Suprapubic skin (tissue), 4 donors: ENCODE results near the gene MDFIC. TPM values are rescaled to one million over a fixed set of nuclear protein-coding genes. Genes with fewer than 3 reads are reported as not detected.

Experiments
- DNase-seq, 2 donors: peaks; one replicate each; pipeline ENCODE4 v3.0.0-alpha.2; 2019; ENCODE audit warnings: low spot score in 2 of 2
- H3K27ac ChIP-seq: fragments of 200-600 bp; sonication (generic); one replicate; pipeline ENCODE4 v1.5.1; 2019
- H3K27me3 ChIP-seq: fragments of 200-600 bp; sonication (generic); one replicate; pipeline ENCODE4 v1.5.1; 2019
- H3K36me3 ChIP-seq: fragments of 200-600 bp; sonication (generic); one replicate; pipeline ENCODE4 v1.5.1; 2019
- H3K4me1 ChIP-seq: fragments of 200-600 bp; sonication (generic); one replicate; pipeline ENCODE4 v1.5.1; 2019
- H3K4me3 ChIP-seq: fragments of 200-600 bp; sonication (generic); one replicate; pipeline ENCODE4 v1.5.1; 2019; ENCODE audit warnings: mild to moderate bottlenecking
- H3K9me3 ChIP-seq: fragments of 200-600 bp; sonication (generic); one replicate; pipeline ENCODE4 v1.5.1; 2019
- CTCF ChIP-seq, 2 donors: fragments of 200-600 bp in 1 of 2; fragments of 450-650 bp in 1 of 2; sonication (generic) in 1 of 2; IDR thresholded peaks; one replicate each; pipeline ENCODE4 v1.5.1; 2016 to 2019; ENCODE audit warnings: antibody characterized with exemption in 2 of 2, mild to moderate bottlenecking in 1 of 2, moderate library complexity in 1 of 2
- EP300 ChIP-seq: sonication (generic); formaldehyde crosslinking; IDR thresholded peaks from one replicate; pipeline ENCODE4 v1.6.1; 2017; ENCODE audit warnings: antibody characterized with exemption
- POLR2A ChIP-seq, 2 donors: fragments of 450-650 bp; IDR thresholded peaks; one replicate each; pipeline ENCODE4 v1.6.1; 2017; ENCODE audit warnings: antibody characterized with exemption in 2 of 2, mild to moderate bottlenecking in 2 of 2, moderate library complexity in 2 of 2
- POLR2AphosphoS5 ChIP-seq, 3 donors: sonication (generic); formaldehyde crosslinking; IDR thresholded peaks; one replicate each; pipeline ENCODE4 v1.6.1; 2017; ENCODE audit warnings: antibody characterized with exemption in 3 of 3
- WGBS: methylation state at CpG from one replicate; pipeline ENCODE4 v1.1.5; 2018; 5-methylcytosine and 5-hydroxymethylcytosine counted together
- total RNA-seq, 4 donors: library from RNA; depleted of rRNA; stranded (reverse); fragments of >200 nt; gene quantifications; one replicate each; pipeline ENCODE4 v1.1.0, GENCODE V29; 2016

MDFIC gene
- total RNA-seq, 4 donors from 2014 or later, result 15.7 to 37.8 (median 28.1) TPM

GRCh38 chr7:114937446-114937845, 15.6 kb downstream of the MDFIC start:
- H3K4me1 ChIP-seq, result peaks cover 10% of the 10 kb centered on the region
- 65% methylated on average over 1 of the region's 1 CpG for WGBS

GRCh38 chr7:114938785-114939184, 16.9 kb downstream of the MDFIC start:
- TF ChIP-seq EP300 (no peak), CTCF (IDR thresholded peaks at IDR 0.05) (no peak), POLR2A (IDR thresholded peaks at IDR 0.05) (no peak), POLR2AphosphoS5 (IDR thresholded peaks at IDR 0.05) (no peak)
- no peak for DNase-seq
- H3K27ac ChIP-seq, result no peak overlapping the region
- no peaks in the 10 kb centered on the region for H3K9me3 ChIP-seq
- H3K4me1 ChIP-seq, result peaks cover 5% of the 10 kb centered on the region
- H3K36me3 ChIP-seq, result no peaks in the 10 kb centered on the region
- no peaks in the 10 kb centered on the region for H3K27me3 ChIP-seq
- no peak overlapping the region for H3K4me3 ChIP-seq

More at GRCh38 chr7:114937446-114937845, 15.6 kb downstream of the MDFIC start:
- no peak for TF ChIP-seq CTCF (IDR thresholded peaks at IDR 0.05)
- TF ChIP-seq POLR2AphosphoS5 (IDR thresholded peaks at IDR 0.05), result no peak
- TF ChIP-seq POLR2A (IDR thresholded peaks at IDR 0.05), result no peak
- no peak for TF ChIP-seq EP300
- H3K4me3 ChIP-seq, result no peak overlapping the region
- no peak for DNase-seq
- no peaks in the 10 kb centered on the region for H3K9me3 ChIP-seq
- no peaks in the 10 kb centered on the region for H3K27me3 ChIP-seq
- H3K36me3 ChIP-seq, result no peaks in the 10 kb centered on the region
- no peak overlapping the region for H3K27ac ChIP-seq

GRCh38 chr7:114939484-114940097, 17.7 kb downstream of the MDFIC start:
- Histone ChIP-seq H3K36me3 (no peaks in the 10 kb centered on the region), H3K4me3 (no peak overlapping the region), H3K27me3 (no peaks in the 10 kb centered on the region), H3K4me1 (peaks cover 9% of the 10 kb centered on the region), H3K27ac (no peak overlapping the region), H3K9me3 (no peaks in the 10 kb centered on the region)
- DNase-seq, result no peak
- WGBS, result 75% methylated on average over 3 of the region's 3 CpGs
- TF ChIP-seq POLR2AphosphoS5 (IDR thresholded peaks at IDR 0.05) (no peak), CTCF (IDR thresholded peaks at IDR 0.05) (no peak), EP300 (no peak), POLR2A (IDR thresholded peaks at IDR 0.05) (no peak)

GRCh38 chr7:114940220-114940619, 18.3 kb downstream of the MDFIC start:
- no peak overlapping the region for H3K4me3 ChIP-seq
- DNase-seq, result no peak
- H3K4me1 ChIP-seq, result peaks cover 9% of the 10 kb centered on the region
- 66% methylated on average over 3 of the region's 3 CpGs for WGBS
- no peak overlapping the region for H3K27ac ChIP-seq
- TF ChIP-seq CTCF (IDR thresholded peaks at IDR 0.05), result no peak
- no peak for TF ChIP-seq POLR2A (IDR thresholded peaks at IDR 0.05)
- TF ChIP-seq EP300, result no peak
- TF ChIP-seq POLR2AphosphoS5 (IDR thresholded peaks at IDR 0.05), result no peak
- no peaks in the 10 kb centered on the region for H3K9me3 ChIP-seq
- H3K36me3 ChIP-seq, result no peaks in the 10 kb centered on the region
- no peaks in the 10 kb centered on the region for H3K27me3 ChIP-seq

GRCh38 chr7:114941692-114942091, 19.8 kb downstream of the MDFIC start:
- H3K36me3 ChIP-seq, result no peaks in the 10 kb centered on the region
- TF ChIP-seq EP300 (no peak), CTCF (IDR thresholded peaks at IDR 0.05) (no peak), POLR2AphosphoS5 (IDR thresholded peaks at IDR 0.05) (no peak), POLR2A (IDR thresholded peaks at IDR 0.05) (no peak)
- no peak overlapping the region for H3K27ac ChIP-seq
- H3K9me3 ChIP-seq, result no peaks in the 10 kb centered on the region
- no peak for DNase-seq
- WGBS, result 100% methylated on average over 5 of the region's 5 CpGs
- H3K27me3 ChIP-seq, result no peaks in the 10 kb centered on the region
- peaks cover 9% of the 10 kb centered on the region for H3K4me1 ChIP-seq
- no peak overlapping the region for H3K4me3 ChIP-seq
